Measurements from ENCODE around the gene CUBN.
"Not testable (repeated sequence)": the region's sequence is repeated elsewhere in the genome, so short reads cannot be mapped to it uniquely, and the experiment has no call there.

The CUBN gene

DNA sequence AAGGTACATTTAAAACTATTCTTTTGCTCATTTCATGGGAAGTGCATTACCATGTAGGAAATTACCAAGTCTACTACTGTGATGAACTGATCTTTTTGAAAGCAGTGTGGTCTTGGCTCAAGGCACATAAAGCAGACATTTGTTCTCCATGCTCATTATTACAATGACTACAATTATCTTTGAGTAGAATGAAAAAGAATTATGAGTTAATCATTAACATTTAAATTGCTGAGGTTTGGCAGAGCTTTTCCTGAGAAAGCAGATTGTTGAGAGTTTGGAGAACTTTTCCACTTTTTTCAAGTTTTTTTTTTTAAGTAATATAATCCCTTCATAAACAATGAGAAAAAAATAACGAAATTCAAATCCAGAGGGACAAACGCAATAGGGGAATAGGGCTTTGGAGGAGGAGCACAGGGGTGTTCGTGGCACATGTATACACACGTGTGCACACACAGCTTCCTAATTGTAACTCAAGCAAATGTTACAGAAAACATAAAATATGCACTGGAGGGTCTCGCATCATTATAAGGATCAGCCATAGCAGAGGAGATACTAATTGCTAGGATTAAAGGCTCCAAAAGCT, 8.9 kb upstream of the CUBN start:
- DNase-seq: no peak

- DNase-seq: no peak
Measured at GRCh38 chr10:17134737-17135260, 5.2 kb upstream of the CUBN start.

GRCh38 chr10:17134282-17134681, 4.7 kb upstream of the CUBN start:
- no peak for DNase-seq

DNA sequence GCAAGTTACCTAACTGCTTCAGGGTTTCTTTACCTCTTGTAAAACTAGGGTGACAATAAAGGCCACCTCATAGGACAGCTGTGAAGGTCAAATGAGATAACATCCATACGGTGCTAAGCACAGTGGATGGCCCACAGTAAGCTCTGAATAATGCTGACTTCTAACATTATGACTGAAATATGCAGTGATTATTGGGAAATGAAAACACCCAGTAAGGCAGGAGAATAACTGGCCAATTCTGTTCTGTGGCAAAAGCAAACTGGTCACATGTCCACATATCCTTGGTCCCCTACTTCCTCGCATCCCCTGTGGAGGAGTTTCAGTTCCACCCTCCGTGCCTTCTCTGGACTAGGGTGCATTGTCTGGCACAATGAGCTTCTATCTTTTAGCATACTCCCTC, 1.4 kb downstream of the CUBN start:
- no peak for DNase-seq

GRCh38 chr10:17126327-17126726, 3.3 kb downstream of the CUBN start:
- no peak for DNase-seq

GRCh38 chr10:17125206-17125893, 4.3 kb downstream of the CUBN start:
- DNase-seq: no peak

DNA sequence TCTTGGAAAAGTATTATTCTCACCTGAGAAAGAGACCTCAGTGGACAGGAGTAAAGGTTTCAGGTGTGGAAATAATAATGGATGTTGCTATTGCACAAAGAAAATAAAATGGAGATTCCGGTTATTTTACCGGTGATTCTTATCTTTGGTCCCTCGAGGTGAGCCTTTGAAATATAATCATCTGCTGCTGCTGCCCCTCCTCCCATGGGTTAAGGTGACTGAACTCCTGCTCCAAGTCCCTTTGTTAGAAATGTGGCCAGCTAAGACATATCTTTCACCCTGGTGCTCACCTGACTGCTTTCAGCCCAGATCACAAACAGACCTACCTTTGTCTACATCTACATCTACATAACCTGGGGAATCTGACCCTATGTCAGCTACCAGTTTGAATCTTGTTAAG, 5.7 kb downstream of the CUBN start:
- DNase-seq: no peak

DNA sequence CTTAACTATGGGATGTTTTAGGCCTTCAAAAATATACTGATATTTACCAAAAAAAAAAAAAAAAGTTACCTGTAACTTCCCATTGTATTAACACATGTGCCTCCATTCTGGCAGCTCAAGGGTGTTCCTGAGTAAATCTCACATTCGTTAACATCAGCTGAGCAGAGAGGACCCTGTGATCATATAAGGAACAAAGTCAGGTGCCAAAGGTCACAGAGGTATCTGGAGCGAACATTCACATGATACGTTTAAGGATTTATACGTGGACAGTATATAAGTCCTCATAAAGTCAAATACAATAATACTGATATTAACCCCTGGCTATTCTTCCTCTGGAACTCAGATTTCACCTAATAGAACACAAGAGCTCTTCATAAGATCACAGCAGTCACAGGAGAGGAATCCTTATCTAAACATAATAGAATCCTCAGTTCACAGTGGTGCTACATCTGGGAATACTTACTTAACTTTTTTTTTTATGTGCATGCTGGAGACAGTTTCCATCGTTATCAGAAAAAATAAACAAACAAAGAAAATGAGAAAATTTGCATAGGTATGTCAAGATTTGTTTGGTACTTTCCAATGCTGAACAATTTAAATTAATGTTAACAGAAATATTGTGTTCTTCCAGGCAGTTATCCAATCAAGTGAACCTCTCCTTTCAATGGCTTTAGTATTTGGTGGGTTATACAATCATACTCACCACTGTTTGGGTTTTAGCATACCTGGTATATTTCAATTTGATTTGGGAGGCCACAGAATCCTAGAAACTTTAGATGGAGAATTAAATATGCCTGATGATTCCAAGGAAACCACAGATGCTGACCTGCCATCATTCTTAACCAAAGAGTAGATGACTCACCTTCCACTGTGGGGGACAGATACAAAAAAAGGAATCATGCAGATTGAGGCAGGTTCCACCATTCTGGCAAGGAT, 6.6 kb downstream of the CUBN start:
- no peak for DNase-seq

DNA sequence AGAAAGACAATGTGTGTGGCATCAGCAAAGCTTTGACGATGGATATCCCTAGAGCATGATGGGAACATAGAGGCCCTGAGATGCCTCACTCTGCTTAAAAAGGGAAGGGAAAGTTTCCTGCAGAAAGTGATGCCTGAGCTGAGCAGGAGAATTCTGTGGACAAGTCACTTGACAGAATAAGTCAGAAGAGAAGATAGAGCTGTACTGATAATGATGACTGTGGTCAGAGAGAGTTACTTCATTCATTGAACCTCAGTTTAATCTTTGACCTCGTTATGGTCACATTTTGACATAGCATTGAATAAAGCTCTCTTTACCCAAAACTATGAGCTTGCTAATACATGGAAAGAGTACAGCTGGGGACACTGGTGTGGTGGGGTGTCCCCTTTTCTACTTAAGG, 7.6 kb downstream of the CUBN start:
- no peak for DNase-seq

GRCh38 chr10:17120694-17121093, 8.9 kb downstream of the CUBN start:
- DNase-seq: no peak

- no peak for DNase-seq
Measured at GRCh38 chr10:17119845-17120244, 9.8 kb downstream of the CUBN start.

GRCh38 chr10:17116193-17116592, 13.4 kb downstream of the CUBN start:
- no peak for DNase-seq

- no peak for DNase-seq
Measured at GRCh38 chr10:17115683-17116082, 13.9 kb downstream of the CUBN start.

- DNase-seq: not testable (repeated sequence)
Measured at GRCh38 chr10:17114878-17115444, 14.7 kb downstream of the CUBN start.

DNA sequence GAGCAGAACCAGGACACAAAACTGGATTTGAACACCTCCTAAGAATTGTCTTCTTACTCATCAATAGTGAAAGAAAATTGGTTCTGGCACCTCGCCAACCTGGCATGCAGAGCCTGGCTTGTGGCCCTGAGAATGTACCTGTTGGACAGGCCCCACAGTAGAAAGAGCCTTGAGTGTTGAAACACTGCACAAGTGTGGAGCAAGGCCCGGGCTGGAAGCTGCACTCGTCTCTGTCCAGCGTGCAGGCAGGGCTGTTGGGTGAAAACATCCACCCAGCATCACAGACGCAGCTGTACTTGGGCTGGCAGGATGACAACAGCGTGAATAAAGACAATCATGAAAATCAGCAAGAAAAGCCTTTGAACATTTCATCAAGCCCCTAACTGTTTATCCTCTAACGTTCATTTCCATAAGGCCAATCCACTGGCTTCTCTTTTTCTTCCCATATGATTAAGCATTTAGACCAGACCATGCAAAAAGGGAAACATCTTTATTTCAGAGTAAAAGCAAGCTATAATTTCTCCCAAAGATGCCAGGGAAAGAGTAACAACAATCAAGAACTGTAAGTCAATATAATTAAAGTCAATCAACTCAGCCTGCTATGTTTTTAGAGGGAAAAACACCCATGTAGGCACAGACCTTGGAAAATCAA, 15.6 kb downstream of the CUBN start:
- DNase-seq: no peak

DNA sequence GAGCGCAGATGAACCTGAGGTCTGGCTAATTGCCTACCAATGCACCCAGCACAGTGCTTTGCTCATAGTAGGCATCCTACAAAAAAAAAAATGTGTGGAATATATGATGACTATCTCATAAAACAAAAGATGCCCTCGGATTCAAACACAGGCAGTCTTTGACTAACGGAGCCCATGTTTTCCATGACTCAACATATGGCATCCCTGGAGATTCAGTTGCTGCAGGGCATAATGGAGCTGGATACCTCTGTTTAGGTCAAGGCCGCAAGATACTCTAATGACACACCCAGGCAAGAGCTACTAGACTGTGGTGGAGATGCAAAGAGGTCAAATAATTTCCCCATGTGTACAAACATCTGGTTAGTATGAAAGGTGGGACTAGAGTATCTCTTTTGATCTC, 16.3 kb downstream of the CUBN start:
- no peak for DNase-seq

DNA sequence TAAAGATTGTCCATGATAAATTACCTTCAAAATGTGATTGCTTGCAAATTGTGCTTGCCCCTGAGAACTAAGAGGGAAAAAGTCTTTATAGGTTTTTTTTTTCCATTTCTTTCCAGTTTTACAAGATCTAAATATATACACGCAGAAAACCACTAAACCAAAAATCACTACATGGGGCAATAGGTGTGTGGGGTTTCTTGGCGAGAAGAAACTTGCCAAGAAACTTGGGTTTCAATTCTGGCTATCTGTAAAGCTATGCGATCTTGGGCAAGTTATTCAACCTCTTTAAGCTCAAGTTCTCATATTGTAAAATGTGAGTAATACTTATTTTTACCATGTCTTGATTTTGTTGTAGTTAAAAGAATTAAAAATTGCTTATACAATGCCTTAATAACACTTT, 17.0 kb downstream of the CUBN start:
- DNase-seq: no peak

GRCh38 chr10:17109475-17110207, 20.0 kb downstream of the CUBN start:
- DNase-seq: no peak

DNA sequence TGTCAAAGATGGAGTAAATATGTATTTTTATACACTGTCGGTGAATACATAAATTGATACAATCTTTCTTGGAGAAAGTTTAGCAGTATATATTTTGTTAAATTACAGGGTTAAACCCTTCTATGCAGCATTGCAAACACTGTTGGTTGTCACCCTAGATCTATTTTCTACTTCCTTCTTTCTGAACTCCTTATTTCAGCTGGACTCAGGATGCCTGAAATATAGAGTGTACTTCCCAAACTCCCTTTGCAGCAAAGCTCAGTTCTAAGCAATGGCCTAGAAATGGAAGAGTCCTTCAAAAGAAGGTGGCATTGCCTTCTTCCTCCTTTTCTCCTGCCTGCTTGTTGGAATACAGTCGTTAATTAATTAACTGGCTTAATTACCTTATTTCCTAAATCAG, 20.6 kb downstream of the CUBN start:
- DNase-seq: no peak

DNA sequence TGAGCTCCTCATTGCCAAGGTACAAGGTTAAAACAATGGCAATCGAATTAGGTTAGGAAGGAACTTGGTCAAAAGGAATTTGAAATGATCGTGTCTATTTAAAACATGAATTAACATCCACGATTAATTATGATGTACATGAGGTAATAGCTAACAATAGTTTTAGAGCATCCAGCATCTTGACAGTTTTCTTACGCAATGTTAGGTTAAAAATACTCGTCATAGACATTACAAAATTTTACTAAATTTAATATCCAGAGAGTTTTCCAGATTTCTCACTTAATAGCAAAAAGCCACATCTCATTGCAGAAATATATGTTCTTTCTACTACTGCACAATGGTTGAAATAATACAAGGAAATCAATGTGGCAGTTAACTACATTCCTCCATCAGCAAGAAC, 22.6 kb downstream of the CUBN start:
- DNase-seq: no peak

DNA sequence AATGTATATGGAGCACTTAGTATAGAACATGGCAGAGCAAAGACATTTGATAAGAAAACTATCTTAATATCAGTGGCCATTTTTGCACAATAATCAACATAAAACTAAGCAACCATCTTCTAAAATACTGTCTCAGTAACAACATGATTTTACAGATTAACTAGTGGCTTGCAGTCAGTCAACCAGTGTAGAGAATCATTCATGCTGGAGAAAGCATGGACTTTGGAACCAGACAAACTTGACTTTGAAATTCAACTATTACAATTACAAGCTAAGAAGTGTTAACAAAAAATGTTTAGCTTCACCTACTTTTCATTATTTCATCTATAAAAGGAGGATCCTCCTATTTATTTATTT, 27.7 kb downstream of the CUBN start:
- DNase-seq: no peak

- DNase-seq: no peak
Measured at GRCh38 chr10:17101257-17101909, 28.2 kb downstream of the CUBN start.
